Right lobe of liver (tissue), 6 donors: ENCODE results near the gene XRN2. TPM values are rescaled to one million over a fixed set of nuclear protein-coding genes. Genes with fewer than 3 reads are reported as not detected.

ENCODE experiments used
- ATAC-seq, 4 donors: fragments of 200-7000 bp; cut with Tn5 transposase; one replicate each; pipeline ENCODE4 v1.9.1; 2020; ENCODE audit warnings: mild to moderate bottlenecking in 4 of 4, moderate library complexity in 4 of 4
- DNase-seq, 3 donors: peaks; one replicate each; pipeline ENCODE4 v3.0.0-alpha.2; 2020
- H3K27ac ChIP-seq, 3 donors: fragments of 200-600 bp; one replicate each; pipeline ENCODE4 v1.8.0; 2022
- H3K27me3 ChIP-seq, 2 donors: fragments of 200-600 bp; one replicate each; pipeline ENCODE4 v1.8.0; 2022
- H3K36me3 ChIP-seq, 4 donors: fragments of 200-600 bp; sonication (generic) in 1 of 4; one replicate each; pipeline versions ENCODE4 v1.5.1 to v1.8.0; 2017 to 2022; ENCODE audit warnings: control low read depth in 1 of 4
- H3K4me1 ChIP-seq, 4 donors: fragments of 200-600 bp; sonication (generic) in 1 of 4; one replicate each; pipeline versions ENCODE4 v1.5.1 to v1.8.0; 2017 to 2022; ENCODE audit warnings: control low read depth in 1 of 4
- H3K4me3 ChIP-seq, 3 donors: fragments of 200-600 bp; one replicate each; pipeline ENCODE4 v1.8.0; 2022
- H3K9me3 ChIP-seq, 4 donors: fragments of 200-600 bp; sonication (generic) in 1 of 4; one replicate each; pipeline versions ENCODE4 v1.5.1 to v1.8.0; 2017 to 2022; ENCODE audit warnings: control low read depth in 1 of 4
- POLR2A ChIP-seq: fragments of 450-650 bp; IDR thresholded peaks from one replicate; pipeline ENCODE4 v1.6.1; 2017; ENCODE audit warnings: antibody characterized with exemption, mild to moderate bottlenecking
- WGBS: methylation state at CpG from one replicate; pipeline ENCODE4 v1.1.6; 2018; ENCODE audit warnings: low coverage, low lambda C conversion rate; ENCODE audit not compliant: insufficient coverage; ENCODE audit errors: missing lambda C conversion rate; 5-methylcytosine and 5-hydroxymethylcytosine counted together
- intact Hi-C, 2 donors: fragments of 100-400 bp; cut with DNase I; formaldehyde crosslinking; loops; one replicate each; pipeline versions ENCODE4 v1.11.2 to v1.14.1; 2022
- total RNA-seq, 6 experiments: library from RNA; depleted of rRNA in 2 of 6; stranded (reverse); fragments of >200 nt in 2 of 6; fragmentation: NEBNext Ultra II Directional in 3 of 6; extraction: Animal tissue kit (Norgen Biotek cat#: 25700) in 3 of 6; gene quantifications; one replicate each; pipeline versions ENCODE4 v1.1.0 to v1.2.4, GENCODE V29; 2016 to 2023
- TF ChIP-seq, protein P1 (sequence below), 4 donors: fragments of 200-600 bp in 3 of 4; fragments of 450-650 bp in 1 of 4; IDR thresholded peaks; one replicate each; pipeline versions ENCODE4 v1.5.1 to v1.8.0; 2016 to 2022; ENCODE audit warnings: antibody characterized with exemption in 4 of 4, mild to moderate bottlenecking in 2 of 4
- donor health status: DM: no; HTN: yes; CAD: no.
- donor health status: DM: no; HTN: no; CAD: no.
- donor health status: DM: no; HTN: no; CAD: no.
- donor health status: DM: no; HTN: yes; CAD: no.
- donor health status: DM: no; HTN: yes; CAD: no.

Gene XRN2
- total RNA-seq, 6 experiments from 2014 or later, result 18.2 to 39.5 (median 26.7) TPM

DNA sequence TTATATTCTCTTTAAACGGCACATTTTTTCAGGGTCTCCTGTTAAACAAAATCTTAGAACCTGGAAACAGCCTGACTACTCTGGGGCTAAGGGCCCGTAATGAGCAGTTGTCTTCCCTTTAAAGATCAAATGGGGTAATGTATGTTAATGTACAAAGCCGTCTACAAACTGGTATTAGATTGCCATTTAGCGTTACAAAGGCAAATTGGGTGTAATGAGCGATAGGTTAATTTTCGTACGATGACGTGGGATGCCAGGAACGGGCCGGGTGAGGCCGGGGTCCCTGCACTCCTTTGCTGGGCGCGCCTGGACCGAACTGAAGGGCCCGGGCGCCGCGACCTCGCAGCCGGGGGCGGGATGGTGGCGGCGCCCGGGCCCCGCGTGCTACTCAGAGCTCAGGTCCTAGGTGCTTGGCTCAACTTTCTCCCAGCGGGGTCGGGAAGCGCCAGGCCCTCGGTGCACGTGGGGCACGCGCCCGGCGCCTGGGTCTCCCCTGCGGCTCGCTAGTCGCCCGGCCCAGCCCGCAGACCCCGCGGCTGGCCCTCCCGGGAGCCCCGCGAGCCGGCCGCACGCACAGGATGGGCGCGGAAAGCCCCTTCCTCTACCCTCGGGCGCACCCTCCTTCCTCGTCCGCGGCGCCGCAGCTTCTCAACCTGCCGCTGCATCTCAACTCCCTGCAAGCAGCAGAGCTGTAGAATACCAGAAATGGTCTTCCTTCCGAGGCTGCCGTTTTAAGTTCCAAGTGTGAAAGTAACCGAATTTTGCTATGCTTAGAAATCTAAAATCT lies 88.2 kb downstream of the XRN2 start:
- peaks cover 13 to 36% of the 10 kb centered on the region in 2 donors for H3K27me3 ChIP-seq
- no peaks in the 10 kb centered on the region for H3K9me3 ChIP-seq
- peaks cover 0 to 12% (median 2%) of the 10 kb centered on the region in 4 donors for H3K36me3 ChIP-seq
- DNase-seq, result no peak
- TF ChIP-seq, protein P1, sequence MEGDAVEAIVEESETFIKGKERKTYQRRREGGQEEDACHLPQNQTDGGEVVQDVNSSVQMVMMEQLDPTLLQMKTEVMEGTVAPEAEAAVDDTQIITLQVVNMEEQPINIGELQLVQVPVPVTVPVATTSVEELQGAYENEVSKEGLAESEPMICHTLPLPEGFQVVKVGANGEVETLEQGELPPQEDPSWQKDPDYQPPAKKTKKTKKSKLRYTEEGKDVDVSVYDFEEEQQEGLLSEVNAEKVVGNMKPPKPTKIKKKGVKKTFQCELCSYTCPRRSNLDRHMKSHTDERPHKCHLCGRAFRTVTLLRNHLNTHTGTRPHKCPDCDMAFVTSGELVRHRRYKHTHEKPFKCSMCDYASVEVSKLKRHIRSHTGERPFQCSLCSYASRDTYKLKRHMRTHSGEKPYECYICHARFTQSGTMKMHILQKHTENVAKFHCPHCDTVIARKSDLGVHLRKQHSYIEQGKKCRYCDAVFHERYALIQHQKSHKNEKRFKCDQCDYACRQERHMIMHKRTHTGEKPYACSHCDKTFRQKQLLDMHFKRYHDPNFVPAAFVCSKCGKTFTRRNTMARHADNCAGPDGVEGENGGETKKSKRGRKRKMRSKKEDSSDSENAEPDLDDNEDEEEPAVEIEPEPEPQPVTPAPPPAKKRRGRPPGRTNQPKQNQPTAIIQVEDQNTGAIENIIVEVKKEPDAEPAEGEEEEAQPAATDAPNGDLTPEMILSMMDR (IDR thresholded peaks at IDR 0.05), result no peak
- no peak for TF ChIP-seq POLR2A
- no peak overlapping the region for H3K27ac ChIP-seq
- 29% methylated on average over 25 of the region's 61 CpGs for WGBS
- intact Hi-C loops, result no loop called here
- peaks cover 0 to 15% (median 2%) of the 10 kb centered on the region in 4 donors for H3K4me1 ChIP-seq
- ATAC-seq, result peak in 1 of 4 donors; percentile 39
- no peak overlapping the region for H3K4me3 ChIP-seq

DNA sequence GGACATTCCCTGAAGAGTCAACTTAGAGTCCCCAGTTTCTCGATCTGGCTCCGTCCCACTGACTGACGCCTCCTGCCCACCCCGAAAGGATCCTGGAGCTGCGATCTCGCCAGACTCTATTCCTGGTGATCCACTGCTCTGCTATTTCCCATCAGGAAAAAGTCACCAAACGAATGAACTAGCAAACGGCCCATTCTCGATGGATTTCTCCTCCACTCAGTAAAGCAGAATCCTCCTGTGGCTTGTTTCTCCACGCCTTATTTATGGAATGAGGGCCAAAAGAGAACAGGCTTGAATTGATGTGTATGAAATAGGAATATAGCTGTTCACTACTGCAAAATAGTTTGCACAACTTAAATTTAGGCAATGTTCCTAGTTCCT lies 88.8 kb downstream of the XRN2 start:
- no peak for ATAC-seq
- intact Hi-C loops, result no loop called here
- Histone ChIP-seq H3K27ac (no peak overlapping the region), H3K9me3 (no peaks in the 10 kb centered on the region), H3K36me3 (peaks cover 0 to 7% (median 0%) of the 10 kb centered on the region in 4 donors), H3K4me3 (no peak overlapping the region), H3K27me3 (peaks cover 13 to 40% of the 10 kb centered on the region in 2 donors), H3K4me1 (peaks cover 0 to 15% (median 2%) of the 10 kb centered on the region in 4 donors)
- DNase-seq, result no peak
- no peak for TF ChIP-seq POLR2A
- TF ChIP-seq, protein P1 (IDR thresholded peaks at IDR 0.05), result no peak
- WGBS, result 20% methylated on average over 10 of the region's 10 CpGs

DNA sequence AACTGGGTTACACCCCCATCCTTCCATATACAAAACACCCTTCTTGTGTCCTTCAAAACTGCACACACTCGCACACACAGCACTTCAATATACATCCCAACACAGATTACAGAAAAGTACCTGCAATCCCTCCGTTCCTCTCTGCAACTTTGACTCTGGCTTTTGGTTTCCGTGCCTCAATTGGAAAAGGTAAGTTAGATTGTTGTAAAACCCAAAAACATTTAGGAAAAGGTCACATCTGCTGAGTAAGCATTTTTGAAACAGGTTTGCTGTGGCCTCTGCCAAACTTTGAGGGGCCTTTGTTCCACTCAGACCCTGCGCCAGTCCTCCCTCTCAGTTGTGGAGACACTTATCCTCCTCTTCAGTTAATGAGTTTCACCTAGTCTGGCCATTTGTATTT lies 90.0 kb downstream of the XRN2 start:
- intact Hi-C loops, result no loop called here
- WGBS, result 45% methylated on average over 4 of the region's 4 CpGs
- peaks cover 0 to 9% (median 1%) of the 10 kb centered on the region in 4 donors for H3K4me1 ChIP-seq
- DNase-seq (no peak), ATAC-seq (no peak)
- TF ChIP-seq, protein P1 (IDR thresholded peaks at IDR 0.05), result no peak
- no peak for TF ChIP-seq POLR2A
- no peak overlapping the region for H3K27ac ChIP-seq
- no peak overlapping the region for H3K4me3 ChIP-seq
- peaks cover 13 to 43% of the 10 kb centered on the region in 2 donors for H3K27me3 ChIP-seq
- H3K9me3 ChIP-seq, result no peaks in the 10 kb centered on the region
- peaks cover 0 to 7% (median 0%) of the 10 kb centered on the region in 4 donors for H3K36me3 ChIP-seq

DNA sequence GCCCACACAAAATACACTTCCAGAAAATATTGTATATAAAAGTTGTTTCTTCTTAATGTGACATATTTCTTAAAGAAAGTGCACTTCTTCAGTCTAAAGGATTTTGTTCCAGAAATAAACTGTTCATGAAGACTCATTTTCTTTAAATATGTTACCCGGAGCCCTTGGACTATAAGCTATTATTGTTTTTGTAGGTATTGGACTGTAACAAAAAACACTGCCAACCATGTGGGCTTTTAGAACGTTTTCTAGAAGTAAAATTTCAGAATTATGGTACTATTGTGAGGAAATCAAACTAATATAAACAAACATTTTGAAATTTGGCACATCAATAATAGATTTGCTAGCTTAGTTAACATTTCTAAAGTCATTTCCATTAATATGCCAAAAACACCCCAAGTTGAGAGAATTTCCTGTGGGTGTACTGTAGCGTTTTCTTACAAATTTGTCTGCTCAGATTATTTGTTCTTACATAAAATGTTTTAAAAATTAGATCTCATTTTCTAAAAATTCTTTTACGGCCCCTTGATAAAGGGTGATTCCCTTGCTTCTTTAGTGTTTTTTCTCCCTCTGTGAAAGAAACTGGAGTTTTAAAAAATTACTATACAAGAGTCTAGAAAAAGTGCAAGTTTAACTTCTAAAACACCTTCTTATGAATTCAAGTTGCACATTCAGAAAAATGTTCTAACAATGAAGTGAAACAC lies 90.8 kb downstream of the XRN2 start:
- no peaks in the 10 kb centered on the region for H3K9me3 ChIP-seq
- H3K27me3 ChIP-seq, result peaks cover 21 to 48% of the 10 kb centered on the region in 2 donors

More for the DNA sequence above, 90.8 kb downstream of the XRN2 start:
- ATAC-seq (no peak), DNase-seq (no peak)
- 31% methylated on average over 4 of the region's 4 CpGs for WGBS
- TF ChIP-seq POLR2A, result no peak
- TF ChIP-seq, protein P1 (IDR thresholded peaks at IDR 0.05), result no peak
- peaks cover 0 to 4% (median under 1%) of the 10 kb centered on the region in 4 donors for H3K4me1 ChIP-seq
- no peak overlapping the region for H3K27ac ChIP-seq
- no peak overlapping the region for H3K4me3 ChIP-seq
- peaks cover 0 to 7% (median 0%) of the 10 kb centered on the region in 4 donors for H3K36me3 ChIP-seq
- intact Hi-C loops, result no loop called here
